Stimulated activated CD4-positive, alpha-beta T cell treated with anti-CD3 and anti-CD28 coated beads, Interleukin-15, amount 100 ng/mL, for 48 hours (primary cell): ENCODE data around the gene CRY1.
A peak's percentile ranks its signal among the peaks of the same experiment; 100 is the strongest.

Source experiments
- DNase-seq, 2 donors: peaks; one replicate each; pipeline ENCODE4 v3.0.0-alpha.2; 2020; ENCODE audit warnings: low read depth in 2 of 2

CRY1 gene

DNA sequence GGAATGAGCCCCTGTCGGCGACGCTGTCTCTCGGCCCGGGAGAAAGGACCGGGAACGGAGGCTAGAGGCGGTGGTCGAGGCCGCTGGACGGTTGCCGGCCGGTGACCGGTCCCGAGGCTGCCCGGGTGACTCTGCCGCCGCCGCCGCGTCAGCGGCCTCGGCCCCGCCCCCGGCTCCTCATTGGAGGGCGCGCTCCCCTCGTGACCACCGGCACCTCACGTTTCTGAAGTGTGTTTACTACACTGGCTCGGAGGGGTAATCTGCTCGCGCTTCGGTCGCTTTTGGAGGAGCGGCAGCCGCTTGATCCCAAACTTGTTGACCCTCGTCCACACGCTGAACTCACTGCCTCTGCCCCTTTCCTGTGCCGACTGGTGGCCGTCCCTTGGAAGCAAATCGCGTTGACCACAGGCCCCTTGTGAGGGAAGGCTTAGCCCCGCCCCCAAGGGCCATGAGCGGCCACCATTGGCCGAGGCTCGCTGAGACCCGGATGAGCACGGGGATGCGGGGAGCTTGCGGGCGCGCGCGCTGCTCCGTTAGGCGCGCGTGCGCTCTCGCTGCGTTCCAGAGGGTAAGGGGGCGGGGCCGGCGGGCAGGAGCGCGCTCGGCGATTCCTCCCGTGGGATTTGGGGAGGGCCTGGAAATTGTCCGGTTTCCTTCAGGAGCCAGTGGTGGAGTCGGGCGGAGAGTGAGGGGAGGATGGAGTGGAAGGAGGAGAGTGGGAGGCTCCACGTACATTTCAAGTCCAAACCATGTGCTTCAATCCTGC lies at the start of gene CRY1:
TSS of gene CRY1 (minus strand) at position 133 of the 766 bp plus-strand sequence. CDS start 588 bp downstream, outside the sequence.
- peak; percentile 86 to 90 for DNase-seq

DNA sequence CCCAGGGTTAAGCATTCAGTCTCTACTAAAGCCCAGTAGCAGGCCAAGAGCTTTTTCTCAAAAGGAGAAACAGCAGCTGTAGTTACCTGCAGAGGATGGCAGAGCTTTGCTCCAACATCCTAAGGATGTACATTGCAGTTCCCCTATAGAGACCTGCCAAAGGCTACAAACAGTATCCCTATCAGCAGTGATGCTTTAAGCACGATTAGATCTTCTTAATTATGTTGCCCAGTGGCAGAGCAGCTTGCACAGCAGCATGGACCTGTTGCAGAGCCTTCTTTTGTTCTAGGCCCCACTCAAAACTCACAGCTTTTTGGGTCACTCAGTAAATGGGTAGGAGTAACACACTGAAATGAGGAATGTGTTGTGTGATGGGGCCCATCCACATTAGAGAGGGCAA lies 46.4 kb upstream of the CRY1 start:
- DNase-seq = no peak

DNA sequence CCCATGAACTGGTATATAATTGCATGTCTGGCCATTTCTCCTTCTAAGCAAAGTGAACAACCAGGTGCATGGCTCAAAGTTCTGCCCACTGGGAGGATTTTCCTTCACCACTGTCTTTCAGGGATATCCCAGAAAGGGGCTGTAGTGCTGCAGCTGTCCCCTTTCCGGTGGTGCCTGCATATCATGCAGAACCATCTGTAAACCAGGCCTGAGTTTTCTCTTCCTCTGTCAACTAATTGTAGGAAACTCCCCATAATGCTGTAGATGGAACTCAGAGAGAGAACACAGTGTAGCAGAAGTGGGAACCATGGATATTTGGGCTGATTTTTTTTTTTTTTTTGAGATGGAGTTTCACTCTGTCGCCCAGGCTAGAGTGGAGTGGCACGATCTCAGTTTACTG lies 45.6 kb upstream of the CRY1 start:
- no peak for DNase-seq

DNA sequence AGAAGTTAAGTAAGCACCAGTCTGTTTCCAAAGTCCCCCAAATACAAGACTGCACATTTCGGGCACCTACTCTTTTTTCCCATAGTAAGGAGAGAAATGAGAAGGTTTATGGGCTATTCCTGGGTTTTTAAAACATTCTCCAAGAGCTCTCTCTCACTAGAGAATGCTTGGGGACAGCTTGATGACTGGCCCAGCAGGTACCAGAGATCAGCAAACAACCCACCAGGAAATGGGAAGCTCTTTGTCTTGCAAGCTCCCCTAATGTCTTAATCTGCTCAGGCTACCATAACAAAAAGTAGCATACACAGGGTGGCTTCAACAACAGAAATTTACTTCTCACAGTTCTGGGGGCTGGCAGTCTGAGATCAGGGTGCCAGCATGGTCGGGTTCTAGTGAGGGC lies 41.8 kb upstream of the CRY1 start:
- no peak for DNase-seq

DNA sequence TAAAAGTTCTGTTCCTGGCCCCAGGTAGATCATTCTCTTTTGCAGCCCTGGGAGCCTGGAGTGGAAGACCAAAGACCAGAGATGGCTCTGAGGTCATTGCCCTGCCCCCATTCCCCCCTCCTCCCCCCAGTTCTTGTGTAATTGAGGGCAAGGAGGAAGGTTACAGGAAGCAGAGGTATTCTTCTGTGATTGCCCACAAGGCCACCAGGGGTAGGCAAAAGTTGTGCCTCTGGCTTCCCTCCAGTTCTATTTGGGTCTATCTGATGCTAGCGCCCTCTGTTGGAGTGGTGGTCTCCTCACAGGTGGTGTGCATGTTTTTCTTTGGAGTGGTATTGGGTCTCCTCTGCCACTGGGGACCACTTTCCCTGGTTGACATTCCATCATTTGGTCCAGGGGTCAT lies 41.2 kb upstream of the CRY1 start:
- peak; percentile 35 for DNase-seq

DNA sequence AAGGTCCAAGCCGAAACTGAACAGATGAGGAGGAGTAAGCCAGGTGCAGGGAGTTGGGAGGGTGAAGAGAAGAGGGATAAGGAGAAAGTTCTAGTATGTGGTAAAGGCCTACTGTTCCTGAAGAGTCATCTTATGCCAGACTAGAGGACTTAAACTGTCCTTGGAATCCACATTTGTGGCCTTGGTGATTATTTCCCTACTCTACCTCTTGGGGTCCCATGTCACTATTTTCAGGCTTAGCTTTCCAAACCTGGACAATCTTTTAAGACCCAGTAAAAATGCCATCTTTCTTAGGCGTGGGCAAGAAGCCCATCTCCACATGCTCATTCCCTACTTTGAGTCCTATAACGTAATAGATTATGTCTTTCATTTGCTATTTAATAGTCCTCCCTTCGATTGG lies 40.1 kb upstream of the CRY1 start:
- no peak for DNase-seq

DNA sequence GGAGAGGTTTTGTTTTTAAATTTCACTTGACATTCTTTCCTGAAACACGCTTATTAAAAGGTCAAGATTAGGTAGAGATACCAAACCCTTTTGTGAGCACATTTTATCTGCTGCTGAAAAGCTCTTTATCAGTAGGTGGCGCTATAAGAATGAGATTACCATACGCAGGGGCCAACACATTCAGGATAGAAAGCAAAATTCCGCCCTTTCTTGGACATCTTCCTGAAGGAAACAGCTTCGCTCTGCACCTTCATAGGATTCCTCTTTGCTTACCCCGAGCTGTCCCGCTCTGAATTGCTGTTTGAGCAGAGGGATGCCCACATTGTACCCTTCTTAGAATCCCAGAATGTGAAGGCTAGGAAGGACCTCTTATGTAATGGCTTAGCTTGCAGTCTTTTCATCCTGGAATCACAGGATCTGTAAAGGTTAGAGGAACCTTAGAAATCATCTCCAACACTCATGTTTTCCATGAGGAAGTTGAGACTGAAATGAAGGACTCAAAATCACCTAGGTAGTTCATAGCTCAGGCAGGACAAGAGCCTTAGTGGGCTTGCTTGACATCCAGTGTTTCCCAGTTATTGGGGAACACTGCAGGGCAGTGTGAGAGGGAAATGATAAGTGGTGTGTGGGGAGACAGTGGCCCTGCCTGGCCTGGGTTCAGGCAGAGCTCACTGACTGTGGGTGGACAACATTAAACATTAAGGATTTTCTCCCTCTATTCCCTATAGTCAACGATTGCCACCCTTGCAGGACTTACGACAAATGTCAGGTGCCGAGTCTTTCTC lies 38.7 kb upstream of the CRY1 start:
- DNase-seq = no peak

DNA sequence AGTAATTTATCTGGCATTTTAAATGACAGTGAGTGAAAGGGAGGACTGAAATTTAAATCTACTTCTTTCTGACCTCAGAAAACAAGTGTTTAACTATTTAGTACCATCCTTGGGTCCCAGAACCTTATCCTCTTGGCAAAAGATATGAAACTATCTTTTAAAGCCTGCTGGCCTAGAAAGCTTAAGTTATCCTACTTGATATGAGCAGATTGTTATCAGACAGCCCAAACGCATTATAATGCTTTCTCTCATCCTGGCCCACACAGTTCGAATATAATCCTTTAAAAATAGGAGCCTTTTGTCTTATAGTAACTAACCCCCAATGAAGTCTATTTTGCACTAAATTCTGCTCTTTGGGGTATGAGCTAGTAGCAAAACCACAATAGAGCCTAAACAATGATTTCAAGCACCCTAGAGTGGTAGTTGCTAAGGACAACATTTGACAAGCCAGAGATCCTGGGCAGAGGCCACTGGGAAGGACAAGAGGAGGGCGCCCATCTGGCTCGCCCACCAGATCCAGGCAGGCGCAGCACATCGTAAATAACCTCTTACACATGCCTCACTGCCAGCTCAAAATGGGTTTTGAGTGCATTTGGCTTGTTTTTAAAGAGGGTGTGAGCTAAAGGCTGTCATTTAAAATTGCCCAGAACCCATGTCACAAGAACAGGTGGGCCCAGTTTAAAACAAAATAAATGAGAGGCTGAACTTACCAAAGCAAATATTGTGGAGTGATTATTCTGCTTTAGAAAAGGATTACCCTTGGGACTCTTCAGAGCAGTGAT lies 37.7 kb upstream of the CRY1 start:
- DNase-seq = no peak

DNA sequence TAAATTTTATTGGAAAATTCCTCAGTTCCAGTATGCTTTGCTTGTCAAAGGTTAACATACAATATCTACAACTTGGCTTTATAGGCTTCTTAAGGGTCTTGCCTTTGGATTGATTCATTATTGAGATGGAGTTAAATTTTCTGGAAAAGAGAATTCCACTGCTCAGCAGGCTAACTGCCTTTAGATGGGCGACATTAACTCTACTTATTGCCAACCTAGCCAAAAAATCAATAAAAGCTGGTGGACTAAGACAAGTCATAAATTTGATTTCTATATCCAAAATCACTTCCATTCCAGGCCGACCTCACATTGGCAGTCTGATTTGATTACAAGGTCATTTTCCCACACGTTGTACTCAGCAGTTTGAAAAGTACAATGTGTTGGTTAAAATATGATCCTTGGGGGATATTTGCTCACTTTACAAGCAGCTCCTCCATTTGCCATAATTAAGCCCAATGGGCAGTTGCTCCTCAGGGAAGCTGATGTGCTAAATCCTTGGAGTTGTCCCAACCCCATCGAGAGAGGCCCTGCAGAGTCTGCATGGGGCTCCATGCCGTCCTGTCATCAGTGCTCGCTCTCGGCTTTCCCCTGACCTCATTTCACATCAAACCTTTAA lies 36.1 kb upstream of the CRY1 start:
- no peak for DNase-seq

DNA sequence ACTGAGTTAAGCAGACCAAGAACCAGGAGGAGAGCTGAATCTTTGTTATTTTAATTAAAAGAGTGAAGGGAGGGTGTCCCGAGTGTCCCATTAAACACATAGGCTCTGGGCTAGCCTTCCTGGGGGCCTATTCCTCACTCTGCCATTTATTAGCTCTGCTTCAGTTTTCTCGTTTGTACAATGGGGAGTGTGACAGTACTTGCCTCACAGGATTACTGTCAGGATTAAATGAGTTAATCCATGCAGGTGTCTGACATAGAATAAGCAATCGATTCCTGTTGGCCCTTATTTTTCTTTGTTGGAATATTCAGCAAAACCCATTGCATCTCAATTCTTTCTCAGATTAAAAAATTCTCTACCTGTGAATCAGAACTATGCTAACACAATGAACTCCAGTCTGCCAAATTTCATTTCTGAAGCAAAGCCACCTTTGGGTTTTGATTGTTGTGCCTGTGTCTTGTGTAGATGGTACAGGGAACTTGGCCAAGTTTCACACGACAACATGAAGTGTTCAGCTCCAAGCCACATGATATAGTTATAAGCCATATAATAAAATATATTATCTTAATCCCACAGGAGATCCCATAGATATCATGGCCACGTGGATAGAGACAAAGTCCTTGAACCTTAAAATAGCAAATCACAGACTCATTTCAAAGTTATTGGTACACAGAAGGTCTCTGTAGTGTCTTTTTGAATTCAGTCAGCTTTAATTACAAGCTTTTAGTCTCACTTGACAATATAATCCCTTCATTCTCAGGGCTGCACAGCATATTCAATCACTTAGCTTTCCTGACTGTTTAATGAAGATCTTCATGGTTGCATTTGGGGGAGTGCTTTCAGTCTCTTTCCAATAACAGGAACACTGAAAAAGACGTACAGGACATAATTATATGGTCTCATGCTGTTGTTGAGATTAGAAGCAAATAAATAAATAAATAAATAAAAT lies 34.4 kb upstream of the CRY1 start:
- DNase-seq = no peak

DNA sequence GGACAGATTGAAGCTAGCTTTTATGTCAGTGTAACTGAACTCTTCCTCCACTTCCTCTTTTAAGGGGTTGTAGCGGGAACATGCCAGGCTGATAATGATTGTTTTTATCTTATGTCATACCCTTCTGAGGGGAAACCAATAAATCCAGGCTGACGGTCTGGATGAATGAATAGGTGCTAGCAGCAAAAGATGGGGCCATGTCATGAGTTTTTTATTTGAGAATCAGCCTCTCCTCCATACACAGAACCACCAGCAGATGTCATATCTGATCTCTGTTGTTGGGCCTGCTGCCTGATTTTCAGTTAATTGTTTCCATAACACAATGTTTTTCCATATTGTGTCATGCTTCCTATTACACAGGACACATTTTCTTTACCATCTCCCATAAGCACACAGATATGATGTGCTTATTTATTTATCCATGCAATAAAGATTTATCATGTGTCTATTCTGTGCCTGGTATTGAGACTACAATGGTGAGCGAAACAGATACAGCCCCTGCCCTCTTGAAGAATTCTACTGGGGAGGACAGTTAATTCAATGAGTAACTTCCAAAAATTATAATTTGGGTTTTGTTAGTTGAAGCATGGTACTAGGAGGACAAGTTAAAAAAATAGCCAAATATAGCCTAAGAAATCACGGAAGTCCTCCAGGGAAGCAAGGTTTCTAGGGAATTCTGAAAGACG lies 33.6 kb upstream of the CRY1 start:
- DNase-seq = no peak

DNA sequence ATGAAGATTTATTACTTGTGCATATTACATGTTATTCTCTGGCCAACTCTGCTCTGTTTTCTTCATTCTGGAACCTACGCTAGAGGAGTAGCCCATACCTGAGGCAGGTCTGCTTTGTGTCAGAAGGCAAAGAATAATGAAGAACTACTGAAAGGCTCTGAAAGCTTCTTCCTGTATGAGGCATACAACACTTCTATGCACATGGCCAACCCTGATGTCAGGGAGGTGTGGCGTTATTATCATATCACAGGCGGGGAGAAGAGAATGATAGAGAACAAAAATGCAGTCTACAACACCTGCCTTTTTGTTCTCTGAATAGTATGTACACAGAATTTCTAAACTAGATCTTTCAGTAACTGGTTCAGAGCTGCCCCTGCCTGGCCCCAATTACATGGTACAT lies 32.5 kb upstream of the CRY1 start:
- DNase-seq = no peak

DNA sequence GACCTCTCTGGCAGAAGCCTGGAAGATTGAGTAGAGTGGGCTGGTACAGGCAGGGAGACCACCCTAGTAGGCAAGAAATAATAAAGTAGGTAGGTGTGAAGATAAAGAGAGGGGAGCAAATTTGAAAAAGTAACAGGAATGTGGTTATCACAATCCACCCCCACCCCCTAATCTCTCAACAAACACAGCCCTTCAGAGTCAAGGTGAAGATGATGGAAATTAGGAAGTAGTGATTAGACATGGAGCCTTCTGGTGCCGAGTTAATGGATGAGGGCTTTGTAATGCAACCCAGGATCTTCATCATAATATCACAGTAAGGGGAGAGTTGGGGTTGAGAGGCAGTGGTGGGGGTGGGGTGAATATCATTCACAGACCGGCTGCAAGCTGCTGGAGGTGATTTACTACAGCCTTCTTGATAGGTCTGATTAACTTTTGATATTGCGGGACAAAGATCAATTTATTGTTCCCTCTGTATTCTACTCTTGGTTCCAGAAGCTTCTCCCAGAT lies 29.2 kb upstream of the CRY1 start:
- DNase-seq = no peak

DNA sequence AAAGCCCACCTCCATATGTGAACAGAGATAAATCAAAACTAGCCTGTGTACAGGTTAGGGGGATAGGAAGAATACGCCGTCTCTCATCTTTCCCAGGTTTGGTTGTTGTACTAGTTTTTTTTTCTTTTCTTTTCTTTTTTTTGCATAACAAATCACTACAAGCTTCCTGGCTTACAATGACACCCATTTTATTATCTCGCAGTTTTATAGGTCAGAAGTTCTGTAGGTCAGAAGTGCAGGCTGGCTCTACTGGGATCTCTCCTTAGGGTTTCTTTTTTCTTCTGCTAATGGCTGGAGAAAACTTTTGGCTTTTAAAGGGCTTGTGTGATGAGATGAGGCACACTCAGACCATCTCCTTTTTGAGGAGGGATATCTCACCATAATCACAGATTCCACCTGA lies 25.7 kb upstream of the CRY1 start:
- DNase-seq = no peak

DNA sequence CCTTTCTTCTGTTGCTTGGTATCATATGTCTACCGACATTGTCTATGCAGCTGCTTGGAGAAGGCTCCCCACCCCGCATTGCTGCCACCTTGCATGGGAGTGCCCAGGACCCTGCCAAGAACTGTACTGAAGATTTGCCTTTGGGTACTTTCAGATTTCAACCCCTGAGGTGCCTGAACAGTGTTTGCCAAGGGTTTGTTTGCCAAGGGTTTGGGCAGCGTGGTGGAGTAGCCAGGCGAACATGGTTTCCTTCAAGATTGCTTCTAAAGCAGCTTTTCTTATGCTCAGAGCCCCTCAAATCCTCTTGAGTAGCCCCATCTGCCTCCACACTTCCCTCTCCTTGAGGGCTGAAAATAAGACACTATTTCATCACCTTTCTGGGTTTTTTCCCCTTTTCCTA lies 25.3 kb upstream of the CRY1 start:
- no peak for DNase-seq

DNA sequence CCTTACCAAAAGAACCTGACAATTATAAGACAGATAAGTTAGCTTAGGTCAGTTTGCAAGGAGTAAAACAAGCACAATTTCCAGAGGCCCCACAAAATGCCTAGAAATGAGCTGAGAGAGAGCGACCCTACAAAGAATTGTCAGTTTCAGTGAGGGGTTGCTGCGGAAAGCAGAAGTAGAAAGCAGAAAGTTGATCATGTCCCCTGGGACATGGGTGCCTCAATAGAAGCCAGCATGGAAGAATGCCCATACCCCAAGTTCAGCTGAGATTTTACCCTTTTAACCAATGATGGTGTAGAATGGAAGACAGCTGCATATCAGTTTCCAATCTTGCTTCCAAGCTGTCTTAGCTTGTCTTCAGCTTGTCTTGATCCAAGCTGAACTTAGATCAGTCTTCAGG lies 21.8 kb upstream of the CRY1 start:
- no peak for DNase-seq

DNA sequence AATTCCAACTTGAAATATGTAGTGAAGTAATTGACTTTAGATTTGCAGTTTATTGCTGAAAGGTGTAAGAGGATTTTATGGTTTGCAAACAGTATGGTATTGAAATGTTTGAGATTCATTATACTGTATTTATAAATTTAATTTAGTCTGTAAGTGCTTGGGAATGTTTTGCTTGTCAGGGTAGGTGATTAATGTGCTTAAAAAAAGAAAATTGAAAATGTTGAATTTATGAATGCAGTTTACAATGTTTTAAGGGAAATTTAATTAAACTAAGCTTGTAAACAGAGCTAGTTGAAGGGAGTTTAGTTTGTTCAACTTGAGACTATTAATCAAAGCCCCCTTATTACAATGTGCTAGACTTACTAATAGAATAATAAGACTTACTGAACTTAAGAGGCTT lies 18.0 kb upstream of the CRY1 start:
- no peak for DNase-seq

DNA sequence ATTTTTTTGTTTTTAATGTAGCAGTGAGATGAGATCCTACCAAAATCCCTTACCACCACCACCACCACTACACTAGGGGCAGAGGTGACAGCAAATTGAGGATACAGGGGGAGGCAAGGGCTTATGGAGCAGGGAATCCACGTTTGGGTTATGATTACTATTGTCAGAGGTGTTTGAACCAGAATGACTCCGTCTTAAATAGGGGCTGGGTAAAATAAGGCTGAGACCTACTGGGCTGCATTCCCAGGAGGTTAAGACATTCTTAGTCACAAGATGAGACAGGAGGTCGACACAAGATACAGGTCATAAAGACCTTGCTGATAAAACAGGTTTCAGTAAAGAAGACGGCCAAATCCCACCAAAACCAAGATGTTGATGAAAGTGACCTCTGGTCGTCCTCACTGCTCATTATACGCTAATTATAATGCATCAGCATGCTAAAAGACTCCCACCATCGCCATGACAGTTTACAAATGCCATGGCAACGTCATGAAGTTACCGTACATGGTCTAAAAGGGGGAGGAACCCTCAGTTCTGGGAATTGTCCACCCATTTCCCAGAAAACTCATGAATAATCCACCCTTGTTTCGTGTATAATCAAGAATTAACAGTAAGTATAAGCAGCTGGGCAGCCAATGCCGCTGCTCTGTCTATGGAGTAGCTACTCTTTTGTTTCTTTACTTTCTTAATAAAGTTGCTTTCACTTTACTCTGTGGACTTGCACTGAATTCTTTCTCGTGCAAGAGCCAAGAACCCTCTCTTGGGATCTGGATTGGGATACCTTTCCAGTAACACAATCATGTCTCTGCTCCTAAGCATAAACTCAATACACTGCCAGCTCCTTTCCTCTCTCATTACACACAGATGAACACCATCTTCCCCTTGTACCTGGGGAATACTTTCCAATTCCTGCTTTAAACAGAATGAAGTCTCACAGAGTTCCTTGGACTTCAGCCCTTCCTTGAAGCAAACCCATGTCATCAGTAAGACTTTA lies 16.7 kb upstream of the CRY1 start:
- DNase-seq = no peak

DNA sequence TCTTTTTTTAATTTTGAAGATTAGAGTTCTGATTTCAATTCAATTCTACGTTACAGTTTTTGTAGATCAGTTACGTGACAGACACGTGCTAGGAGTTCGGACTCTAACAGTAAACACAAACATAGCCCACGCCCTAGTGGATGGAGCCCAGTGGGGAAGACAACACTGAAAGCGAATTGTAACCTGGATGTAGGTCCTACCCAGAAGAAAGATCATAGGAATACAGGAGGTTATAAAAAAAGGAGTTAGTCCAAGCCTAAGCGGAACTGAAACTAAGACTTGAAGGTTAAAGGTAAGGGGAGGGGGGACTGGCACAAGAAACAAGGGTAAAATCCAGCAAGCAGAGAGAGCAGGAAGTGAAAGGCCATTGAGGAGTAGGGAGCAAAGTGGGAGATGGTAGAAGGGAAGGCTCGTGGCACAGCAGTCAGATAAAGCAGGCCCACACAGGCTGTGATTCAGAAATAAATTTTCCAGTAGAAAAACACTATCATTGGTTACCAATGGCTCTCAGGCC lies 15.7 kb upstream of the CRY1 start:
- DNase-seq = no peak
